Uterine smooth muscle cell (primary cell): ENCODE measurements around the gene TGM1. TPM values are rescaled to one million over a fixed set of nuclear protein-coding genes. Genes with fewer than 3 reads are reported as not detected.

Experiments
- total RNA-seq: library from RNA; depleted of rRNA; stranded (reverse); fragments of >200 nt; gene quantifications from 2 replicates; pipeline ENCODE4 v1.2.3, GENCODE V29; 2014

The TGM1 gene
- 0.25 and 0.55 TPM in 2 replicates for total RNA-seq

GRCh38 chr14:24262821-24263733, at the start of gene TGM1:
Gene TGM1 (minus strand): TSS chr14:24263177. CDS start chr14:24262352, 825 bp downstream.

GRCh38 chr14:24310646-24311604, 47.9 kb upstream of the TGM1 start, which contains the start of gene LTB4R:
Gene LTB4R (plus strand): TSS chr14:24311502. CDS start chr14:24315652, 4,150 bp downstream.

GRCh38 chr14:24309538-24310264, 46.7 kb upstream of the TGM1 start, which contains the start of gene LTB4R2:
Gene LTB4R2 (plus strand): TSS chr14:24310140. CDS start chr14:24310665, 525 bp downstream.

GRCh38 chr14:24307575-24308341, 44.8 kb upstream of the TGM1 start, which contains the start of gene CIDEB:
Gene CIDEB (minus strand): TSS chr14:24307977. CDS start chr14:24307858, 119 bp downstream.

GRCh38 chr14:24299255-24300191, 36.5 kb upstream of the TGM1 start, which contains the start of the genes DHRS1 and NOP9:
Gene DHRS1 (minus strand): TSS chr14:24299780. CDS start chr14:24299106, 674 bp downstream.
Gene NOP9 (plus strand): TSS chr14:24299850. CDS start chr14:24299955, 105 bp downstream.

GRCh38 chr14:24271134-24271833, 8.3 kb upstream of the TGM1 start, which contains the start of gene RABGGTA:
Gene RABGGTA (minus strand): TSS chr14:24271597. CDS start chr14:24271115, 482 bp downstream.

GRCh38 chr14:24232645-24233537, 30.1 kb downstream of the TGM1 start, which contains the start of gene GMPR2:
Gene GMPR2 (plus strand): TSS chr14:24232929. CDS start chr14:24233254, 325 bp downstream.

GRCh38 chr14:24232121-24232644, 30.8 kb downstream of the TGM1 start, which contains the start of gene NEDD8:
Gene NEDD8 (minus strand): TSS chr14:24232367. CDS start chr14:24232267, 100 bp downstream.

GRCh38 chr14:24215495-24216344, 47.3 kb downstream of the TGM1 start, which contains the start of gene MDP1:
Gene MDP1 (minus strand): TSS chr14:24216066. CDS start chr14:24215955, 111 bp downstream.

GRCh38 chr14:24212924-24213865, 49.8 kb downstream of the TGM1 start, which contains the start of gene CHMP4A:
Gene CHMP4A (minus strand): TSS chr14:24213488. CDS start chr14:24213439, 49 bp downstream.

Other genes starting within 250 kb of the TGM1 start
- gene CARMIL3, start 211.2 kb downstream of the TGM1 start, total RNA-seq, result under 0.01 and 0.12 TPM in 2 replicates
- not detected in 2 replicates for gene CPNE6, start 191.6 kb downstream of the TGM1 start, total RNA-seq
- 40.1 and 60.2 TPM in 2 replicates for gene PCK2, start 168.9 kb downstream of the TGM1 start, total RNA-seq
- 56.0 and 64.2 TPM in 2 replicates for gene DCAF11, start 148.4 kb downstream of the TGM1 start, total RNA-seq
- gene NRL, start 148.2 kb downstream of the TGM1 start, total RNA-seq, result 0.55 and 1.00 TPM in 2 replicates
- gene FITM1, start 132.5 kb downstream of the TGM1 start, total RNA-seq, result 0.37 TPM in 1 of 2 replicates, not detected in the other
- gene PSME1, start 127.0 kb downstream of the TGM1 start, total RNA-seq, result 69.7 and 121 TPM in 2 replicates
- 20.0 and 34.6 TPM in 2 replicates for gene EMC9, start 121.6 kb downstream of the TGM1 start, total RNA-seq
- 111 and 120 TPM in 2 replicates for gene PSME2, start 116.6 kb downstream of the TGM1 start, total RNA-seq
- gene RNF31, start 115.7 kb downstream of the TGM1 start, total RNA-seq, result 40.7 and 44.7 TPM in 2 replicates
- 68.6 and 80.1 TPM in 2 replicates for gene IRF9, start 101.9 kb downstream of the TGM1 start, total RNA-seq
- gene REC8, start 91.1 kb downstream of the TGM1 start, total RNA-seq, result 0.87 and 1.1 TPM in 2 replicates
- gene IPO4, start 74.4 kb downstream of the TGM1 start, total RNA-seq, result 47.9 and 71.6 TPM in 2 replicates
- gene TM9SF1, start 67.7 kb downstream of the TGM1 start, total RNA-seq, result 74.9 and 79.5 TPM in 2 replicates
- gene TSSK4, start 57.5 kb downstream of the TGM1 start, total RNA-seq, result 0.11 TPM in 1 of 2 replicates, not detected in the other
- gene CHMP4A, start 49.7 kb downstream of the TGM1 start, total RNA-seq, result 32.7 and 38.6 TPM in 2 replicates
- gene MDP1, start 47.1 kb downstream of the TGM1 start, total RNA-seq, result 18.9 and 23.2 TPM in 2 replicates
- 163 and 222 TPM in 2 replicates for gene NEDD8, start 30.8 kb downstream of the TGM1 start, total RNA-seq
- gene GMPR2, start 30.2 kb downstream of the TGM1 start, total RNA-seq, result 57.1 and 69.0 TPM in 2 replicates
- 59.9 and 69.5 TPM in 2 replicates for gene TINF2, start 20.6 kb downstream of the TGM1 start, total RNA-seq
- 17.9 and 28.6 TPM in 2 replicates for gene RABGGTA, start 8.4 kb upstream of the TGM1 start, total RNA-seq
- 13.3 and 19.2 TPM in 2 replicates for gene DHRS1, start 36.6 kb upstream of the TGM1 start, total RNA-seq
- gene NOP9, start 36.7 kb upstream of the TGM1 start, total RNA-seq, result 22.6 and 29.0 TPM in 2 replicates
- gene CIDEB, start 44.8 kb upstream of the TGM1 start, total RNA-seq, result 1.6 and 2.9 TPM in 2 replicates
- 3.7 and 3.8 TPM in 2 replicates for gene LTB4R2, start 47.0 kb upstream of the TGM1 start, total RNA-seq
- gene LTB4R, start 48.3 kb upstream of the TGM1 start, total RNA-seq, result 1.2 and 1.5 TPM in 2 replicates
- 5.1 and 8.1 TPM in 2 replicates for gene ADCY4, start 71.9 kb upstream of the TGM1 start, total RNA-seq
- gene RIPK3, start 76.8 kb upstream of the TGM1 start, total RNA-seq, result 0.50 and 1.00 TPM in 2 replicates
- 62.5 and 76.2 TPM in 2 replicates for gene NFATC4, start 105.0 kb upstream of the TGM1 start, total RNA-seq
- 9.1 and 13.2 TPM in 2 replicates for gene NYNRIN, start 135.8 kb upstream of the TGM1 start, total RNA-seq
- gene CBLN3, start 166.5 kb upstream of the TGM1 start, total RNA-seq, result 1.5 and 5.5 TPM in 2 replicates
- 60.5 and 61.6 TPM in 2 replicates for gene KHNYN, start 166.8 kb upstream of the TGM1 start, total RNA-seq
- gene SDR39U1, start 179.6 kb upstream of the TGM1 start, total RNA-seq, result 11.6 and 12.9 TPM in 2 replicates
- not detected in 2 replicates for gene CMA1, start 245.1 kb upstream of the TGM1 start, total RNA-seq